GM21423 (cell line): ENCODE data around the gene SEPTIN8.

Experiments used
- ATAC-seq: cut with Tn5 transposase; IDR thresholded peaks from one replicate; pipeline ENCODE4 v1.9.1; 2021; ENCODE audit warnings: mild to moderate bottlenecking, moderate library complexity; ENCODE audit not compliant: unreplicated experiment

Gene SEPTIN8

GRCh38 chr5:132766020-132766805, 10.8 kb downstream of the SEPTIN8 start:
- no peak for ATAC-seq

GRCh38 chr5:132765311-132766019, 11.6 kb downstream of the SEPTIN8 start:
- ATAC-seq, result no peak

GRCh38 chr5:132764671-132765238, 12.3 kb downstream of the SEPTIN8 start:
- ATAC-seq, result no peak

- ATAC-seq, result no peak
Measured at GRCh38 chr5:132764051-132764450, 13.0 kb downstream of the SEPTIN8 start.

- ATAC-seq, result no peak
Measured at GRCh38 chr5:132763181-132764036, 13.6 kb downstream of the SEPTIN8 start.

GRCh38 chr5:132762246-132763000, 14.6 kb downstream of the SEPTIN8 start:
- no peak for ATAC-seq

GRCh38 chr5:132761321-132762240, 15.5 kb downstream of the SEPTIN8 start:
- ATAC-seq, result no peak

- no peak for ATAC-seq
Measured at GRCh38 chr5:132760601-132761317, 16.3 kb downstream of the SEPTIN8 start.

GRCh38 chr5:132760049-132760420, 17.0 kb downstream of the SEPTIN8 start:
- ATAC-seq, result no peak

GRCh38 chr5:132759114-132760048, 17.7 kb downstream of the SEPTIN8 start:
- ATAC-seq, result no peak

- ATAC-seq, result no peak
Measured at GRCh38 chr5:132758451-132758850, 18.6 kb downstream of the SEPTIN8 start.

GRCh38 chr5:132756542-132756941, 20.5 kb downstream of the SEPTIN8 start:
- ATAC-seq, result no peak

- ATAC-seq, result no peak
Measured at GRCh38 chr5:132754947-132755346, 22.1 kb downstream of the SEPTIN8 start.

- no peak for ATAC-seq
Measured at GRCh38 chr5:132754111-132754510, 22.9 kb downstream of the SEPTIN8 start.

- ATAC-seq, result no peak
Measured at GRCh38 chr5:132753135-132753987, 23.7 kb downstream of the SEPTIN8 start.

- no peak for ATAC-seq
Measured at GRCh38 chr5:132752581-132753125, 24.4 kb downstream of the SEPTIN8 start.
